GM19351 (cell line): ENCODE data around the gene BCL7B.
"Not testable (repeated sequence)": the region's sequence is repeated elsewhere in the genome, so short reads cannot be mapped to it uniquely, and the experiment has no call there.

Source experiments
- ATAC-seq: cut with Tn5 transposase; IDR thresholded peaks from one replicate; pipeline ENCODE4 v1.9.1; 2021; ENCODE audit warnings: mild to moderate bottlenecking, moderate library complexity; ENCODE audit not compliant: unreplicated experiment

BCL7B gene

GRCh38 chr7:73573276-73573675, 15.8 kb upstream of the BCL7B start:
- ATAC-seq = no peak

GRCh38 chr7:73572767-73573186, 15.3 kb upstream of the BCL7B start:
- ATAC-seq = no peak

GRCh38 chr7:73570977-73571376, 13.5 kb upstream of the BCL7B start:
- no peak for ATAC-seq

- ATAC-seq = no peak
These were observed 13.0 kb upstream of the BCL7B start for GRCh38 chr7:73570521-73570920.

GRCh38 chr7:73569042-73569608, 11.6 kb upstream of the BCL7B start:
- no peak for ATAC-seq

- no peak for ATAC-seq
These were observed 10.6 kb upstream of the BCL7B start for GRCh38 chr7:73567846-73568685.

- no peak for ATAC-seq
These were observed 9.7 kb upstream of the BCL7B start for GRCh38 chr7:73567140-73567539.

GRCh38 chr7:73566431-73566830, 8.9 kb upstream of the BCL7B start:
- not testable (repeated sequence) for ATAC-seq

- no peak for ATAC-seq
These were observed 8.3 kb upstream of the BCL7B start for GRCh38 chr7:73565675-73566340.

GRCh38 chr7:73560109-73560835, 2.8 kb upstream of the BCL7B start:
- ATAC-seq = peak; percentile 33

GRCh38 chr7:73557108-73557396, 438 bp downstream of the BCL7B start:
- ATAC-seq = peak; percentile 86

GRCh38 chr7:73556208-73557107, 1.0 kb downstream of the BCL7B start:
- ATAC-seq = no peak

- no peak for ATAC-seq
These were observed 2.0 kb downstream of the BCL7B start for GRCh38 chr7:73555411-73555982.

- not testable (repeated sequence) for ATAC-seq
These were observed 7.4 kb downstream of the BCL7B start for GRCh38 chr7:73550093-73550492.

- no peak for ATAC-seq
These were observed 8.3 kb downstream of the BCL7B start for GRCh38 chr7:73549176-73549575.

- no peak for ATAC-seq
These were observed 9.6 kb downstream of the BCL7B start for GRCh38 chr7:73547841-73548240.

- no peak for ATAC-seq
These were observed 12.8 kb downstream of the BCL7B start for GRCh38 chr7:73544678-73545077.

- no peak for ATAC-seq
These were observed 15.8 kb downstream of the BCL7B start for GRCh38 chr7:73541722-73542121.

GRCh38 chr7:73539709-73540108, 17.8 kb downstream of the BCL7B start:
- no peak for ATAC-seq

GRCh38 chr7:73538510-73538909, 19.0 kb downstream of the BCL7B start:
- ATAC-seq = not testable (repeated sequence)
